ENCODE data around the gene MAGEB4. TPM values are rescaled to one million over a fixed set of nuclear protein-coding genes. Genes with fewer than 3 reads are reported as not detected.
A peak's percentile ranks its signal among the peaks of the same experiment; 100 is the strongest.
"Not testable (repeated sequence)": the region's sequence is repeated elsewhere in the genome, so short reads cannot be mapped to it uniquely, and the experiment has no call there.

MAGEB4 gene
- total RNA-seq = not detected
- not detected for polyA plus RNA-seq

GRCh38 chrX:30241724-30242415, at the start of gene MAGEB4:
Gene MAGEB4, plus strand, starts transcription at chrX:30242000. Its CDS starts 136 bp downstream, at chrX:30242136.
- no peaks in the 10 kb centered on the region for H3K9me3 ChIP-seq (ENCODE audit: low read length)
- DNase-seq = no peak
- ChIA-PET CTCF (no interaction called here), POLR2A (no interaction called here)
- no peaks in the 10 kb centered on the region for H3K27me3 ChIP-seq (ENCODE audit: insufficient read depth, low read length, poor library complexity, severe bottlenecking)
- Mint-ChIP-seq H3K9me3 (peaks cover 0 to 3% (median 0%) of the 10 kb centered on the region in 5 donors), H3K27ac (peak within 1 kb of the TSS in 1 of 8 donors; percentile 67), H3K4me3 (no peak within 1 kb of the TSS), H3K36me3 (no peaks in the 10 kb centered on the region), H3K4me1 (no peaks in the 10 kb centered on the region), H3K27me3 (no peaks in the 10 kb centered on the region)
- no peak within 1 kb of the TSS for H3K4me3 ChIP-seq (ENCODE audit: low read length)
- H3K4me1 ChIP-seq (ENCODE audit: insufficient read depth, low read length) = no peaks in the 10 kb centered on the region
- H3K36me3 ChIP-seq (ENCODE audit: insufficient read depth, low read length) = no peaks in the 10 kb centered on the region
- H3K27ac ChIP-seq (ENCODE audit: low read depth, low read length) = no peak within 1 kb of the TSS

GRCh38 chrX:30193910-30194309, 47.9 kb upstream of the MAGEB4 start:
- POLR2A ChIA-PET; H3K4me1 Mint-ChIP-seq; H3K4me1 ChIP-seq (ENCODE audit: insufficient read depth, low read length); H3K4me3 ChIP-seq (ENCODE audit: low read length); H3K27ac ChIP-seq (ENCODE audit: low read depth, low read length); H3K4me3 Mint-ChIP-seq; CTCF ChIA-PET; H3K9me3 ChIP-seq (ENCODE audit: low read length); H3K36me3 Mint-ChIP-seq; DNase-seq; H3K27ac Mint-ChIP-seq; H3K36me3 ChIP-seq (ENCODE audit: insufficient read depth, low read length); H3K27me3 ChIP-seq (ENCODE audit: insufficient read depth, low read length, poor library complexity, severe bottlenecking); H3K9me3 Mint-ChIP-seq; H3K27me3 Mint-ChIP-seq: not testable (repeated sequence)

- H3K4me1 ChIP-seq (ENCODE audit: insufficient read depth, low read length) = no peaks in the 10 kb centered on the region
- no peak overlapping the region for H3K27ac ChIP-seq (ENCODE audit: low read depth, low read length)
- Mint-ChIP-seq H3K36me3 (no peaks in the 10 kb centered on the region), H3K4me1 (no peaks in the 10 kb centered on the region), H3K27me3 (peaks cover 0 to 3% of the 10 kb centered on the region in 2 donors), H3K4me3 (no peak overlapping the region), H3K9me3 (peaks cover 0 to 8% (median 0%) of the 10 kb centered on the region in 5 donors), H3K27ac (no peak overlapping the region)
- H3K9me3 ChIP-seq (ENCODE audit: low read length) = no peaks in the 10 kb centered on the region
- H3K27me3 ChIP-seq (ENCODE audit: insufficient read depth, low read length, poor library complexity, severe bottlenecking) = no peaks in the 10 kb centered on the region
- POLR2A ChIA-PET = no interaction called here
- CTCF ChIA-PET = no interaction called here
- no peak for DNase-seq
- no peak overlapping the region for H3K4me3 ChIP-seq (ENCODE audit: low read length)
- H3K36me3 ChIP-seq (ENCODE audit: insufficient read depth, low read length) = no peaks in the 10 kb centered on the region
Measured at GRCh38 chrX:30196322-30196721, 45.5 kb upstream of the MAGEB4 start.

- Mint-ChIP-seq H3K4me3 (no peak overlapping the region), H3K4me1 (no peaks in the 10 kb centered on the region), H3K36me3 (no peaks in the 10 kb centered on the region), H3K27ac (no peak overlapping the region), H3K27me3 (no peaks in the 10 kb centered on the region), H3K9me3 (peaks cover 0 to 8% (median 4%) of the 10 kb centered on the region in 5 donors)
- Histone ChIP-seq H3K4me3 (ENCODE audit: low read length) (no peak overlapping the region), H3K36me3 (ENCODE audit: insufficient read depth, low read length) (no peaks in the 10 kb centered on the region), H3K27me3 (ENCODE audit: insufficient read depth, low read length, poor library complexity, severe bottlenecking) (no peaks in the 10 kb centered on the region), H3K27ac (ENCODE audit: low read depth, low read length) (no peak overlapping the region), H3K4me1 (ENCODE audit: insufficient read depth, low read length) (no peaks in the 10 kb centered on the region), H3K9me3 (ENCODE audit: low read length) (no peaks in the 10 kb centered on the region)
- DNase-seq = no peak
- CTCF ChIA-PET = no interaction called here
- POLR2A ChIA-PET = no interaction called here
Measured at GRCh38 chrX:30212172-30212571, 29.6 kb upstream of the MAGEB4 start.

DNA sequence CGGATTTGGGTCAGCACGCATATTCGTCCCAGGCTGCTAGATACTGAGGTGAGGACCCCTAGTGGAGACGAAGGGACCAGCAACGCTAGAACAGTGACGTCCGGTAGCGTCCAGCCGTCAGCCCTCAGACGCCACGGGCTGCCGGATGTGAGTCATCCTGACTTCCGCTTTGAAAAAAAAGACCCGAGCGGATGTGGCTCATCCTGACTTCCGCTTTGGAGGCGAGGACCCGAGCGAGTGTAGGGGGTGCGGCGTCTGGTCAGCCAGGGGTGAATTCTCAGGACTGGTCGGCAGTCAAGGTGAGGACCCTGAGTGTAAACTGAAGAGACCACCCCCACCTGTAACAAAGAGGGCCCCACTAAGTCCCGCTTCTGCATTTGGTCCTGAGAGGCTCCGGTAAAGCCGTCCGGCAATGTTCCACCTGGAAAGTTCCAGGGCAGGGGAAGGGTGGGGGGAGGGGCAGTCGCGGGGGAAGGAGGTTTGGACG, 26.4 kb upstream of the MAGEB4 start, which contains the start of gene MAGEB2:
MAGEB2 (plus strand) TSS at position 207 of the 487 bp plus-strand sequence. CDS start 3,018 bp downstream, outside the sequence.
- Histone ChIP-seq H3K9me3 (ENCODE audit: low read length) (no peaks in the 10 kb centered on the region), H3K4me1 (ENCODE audit: insufficient read depth, low read length) (no peaks in the 10 kb centered on the region), H3K27ac (ENCODE audit: low read depth, low read length) (no peak within 1 kb of the TSS), H3K36me3 (ENCODE audit: insufficient read depth, low read length) (no peaks in the 10 kb centered on the region), H3K4me3 (ENCODE audit: low read length) (no peak within 1 kb of the TSS), H3K27me3 (ENCODE audit: insufficient read depth, low read length, poor library complexity, severe bottlenecking) (no peaks in the 10 kb centered on the region)
- Mint-ChIP-seq H3K4me1 (no peaks in the 10 kb centered on the region), H3K4me3 (no peak within 1 kb of the TSS), H3K27ac (no peak within 1 kb of the TSS), H3K27me3 (no peaks in the 10 kb centered on the region), H3K36me3 (no peaks in the 10 kb centered on the region), H3K9me3 (peaks cover 0 to 8% (median 4%) of the 10 kb centered on the region in 5 donors)
- no peak for DNase-seq
- CTCF ChIA-PET = no interaction called here
- POLR2A ChIA-PET = no interaction called here

- CTCF ChIA-PET = no interaction called here
- Mint-ChIP-seq H3K4me3 (no peak overlapping the region), H3K4me1 (no peaks in the 10 kb centered on the region), H3K36me3 (no peaks in the 10 kb centered on the region), H3K9me3 (peaks cover 0 to 8% (median 4%) of the 10 kb centered on the region in 5 donors), H3K27me3 (no peaks in the 10 kb centered on the region), H3K27ac (no peak overlapping the region)
- DNase-seq = no peak
- POLR2A ChIA-PET = no interaction called here
- H3K9me3 ChIP-seq (ENCODE audit: low read length) = no peaks in the 10 kb centered on the region
- H3K4me3 ChIP-seq (ENCODE audit: low read length) = no peak overlapping the region
- no peaks in the 10 kb centered on the region for H3K27me3 ChIP-seq (ENCODE audit: insufficient read depth, low read length, poor library complexity, severe bottlenecking)
- H3K36me3 ChIP-seq (ENCODE audit: insufficient read depth, low read length) = no peaks in the 10 kb centered on the region
- H3K4me1 ChIP-seq (ENCODE audit: insufficient read depth, low read length) = no peaks in the 10 kb centered on the region
- H3K27ac ChIP-seq (ENCODE audit: low read depth, low read length) = no peak overlapping the region
Measured at GRCh38 chrX:30217465-30217864, 24.3 kb upstream of the MAGEB4 start.

GRCh38 chrX:30219372-30219771, 22.4 kb upstream of the MAGEB4 start:
- no peaks in the 10 kb centered on the region for H3K4me1 Mint-ChIP-seq
- CTCF ChIA-PET = no interaction called here
- no peaks in the 10 kb centered on the region for H3K27me3 Mint-ChIP-seq

GRCh38 chrX:30220661-30221060, 21.1 kb upstream of the MAGEB4 start:
- CTCF ChIA-PET = no interaction called here
- Histone ChIP-seq H3K4me1 (ENCODE audit: insufficient read depth, low read length) (no peaks in the 10 kb centered on the region), H3K4me3 (ENCODE audit: low read length) (no peak overlapping the region), H3K27me3 (ENCODE audit: insufficient read depth, low read length, poor library complexity, severe bottlenecking) (no peaks in the 10 kb centered on the region), H3K27ac (ENCODE audit: low read depth, low read length) (no peak overlapping the region), H3K9me3 (ENCODE audit: low read length) (no peaks in the 10 kb centered on the region), H3K36me3 (ENCODE audit: insufficient read depth, low read length) (no peaks in the 10 kb centered on the region)
- Mint-ChIP-seq H3K4me3 (no peak overlapping the region), H3K4me1 (no peaks in the 10 kb centered on the region), H3K27me3 (no peaks in the 10 kb centered on the region), H3K36me3 (no peaks in the 10 kb centered on the region), H3K27ac (no peak overlapping the region), H3K9me3 (peaks cover 0 to 5% (median 0%) of the 10 kb centered on the region in 5 donors)
- POLR2A ChIA-PET = no interaction called here
- DNase-seq = no peak

More at GRCh38 chrX:30219372-30219771, 22.4 kb upstream of the MAGEB4 start:
- no peak for DNase-seq
- Histone ChIP-seq H3K27ac (ENCODE audit: low read depth, low read length) (no peak overlapping the region), H3K4me1 (ENCODE audit: insufficient read depth, low read length) (no peaks in the 10 kb centered on the region), H3K4me3 (ENCODE audit: low read length) (no peak overlapping the region), H3K9me3 (ENCODE audit: low read length) (no peaks in the 10 kb centered on the region), H3K36me3 (ENCODE audit: insufficient read depth, low read length) (no peaks in the 10 kb centered on the region), H3K27me3 (ENCODE audit: insufficient read depth, low read length, poor library complexity, severe bottlenecking) (no peaks in the 10 kb centered on the region)
- Mint-ChIP-seq H3K4me3 (no peak overlapping the region), H3K27ac (peak overlapping the region in 1 of 8 donors; percentile 43), H3K9me3 (peaks cover 0 to 5% (median 0%) of the 10 kb centered on the region in 5 donors), H3K36me3 (no peaks in the 10 kb centered on the region)
- POLR2A ChIA-PET = no interaction called here
